ENCODE data around the gene EML1. TPM values are rescaled to one million over a fixed set of nuclear protein-coding genes. Genes with fewer than 3 reads are reported as not detected.
A peak's percentile ranks its signal among the peaks of the same experiment; 100 is the strongest.

EML1 gene
- total RNA-seq, 2 experiments from 2014 or later: 0.91 to 1.2 TPM

DNA sequence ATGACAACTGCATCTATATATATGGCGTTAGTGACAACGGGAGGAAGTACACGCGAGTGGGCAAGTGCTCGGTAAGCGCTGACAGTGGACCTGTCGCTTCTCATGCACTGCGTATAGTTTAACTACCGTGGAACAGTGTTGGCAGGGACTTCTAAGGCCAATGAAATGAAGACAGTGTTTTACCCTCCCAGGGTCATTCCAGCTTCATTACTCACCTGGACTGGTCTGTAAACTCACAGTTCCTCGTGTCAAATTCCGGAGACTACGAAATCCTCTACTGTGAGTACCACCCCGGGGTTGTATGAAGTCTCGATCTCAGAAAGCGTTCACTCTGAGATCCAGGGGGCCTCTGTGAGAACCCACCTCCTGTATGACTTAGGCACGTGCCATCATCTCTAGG, 142.8 kb downstream of the EML1 start:
- Mint-ChIP-seq H3K27me3 (ENCODE audit: low read depth) (no peaks in the 10 kb centered on the region), H3K9me3 (no peaks in the 10 kb centered on the region), H3K36me3 (ENCODE audit: low read depth) (no peaks in the 10 kb centered on the region), H3K4me3 (no peak overlapping the region), H3K4me1 (ENCODE audit: low read depth) (peaks cover 3% of the 10 kb centered on the region), H3K27ac (no peak overlapping the region)
- intact Hi-C loops (cut with micrococcal nuclease): no loop called here
- DNase-seq: no peak
- CTCF ChIA-PET: no interaction called here

GRCh38 chr14:99936738-99937474, 143.7 kb downstream of the EML1 start:
- H3K27me3 Mint-ChIP-seq (ENCODE audit: low read depth): no peaks in the 10 kb centered on the region
- no peak for DNase-seq
- intact Hi-C loops (cut with micrococcal nuclease): no loop called here
- H3K4me1 Mint-ChIP-seq (ENCODE audit: low read depth): no peaks in the 10 kb centered on the region
- no peaks in the 10 kb centered on the region for H3K36me3 Mint-ChIP-seq (ENCODE audit: low read depth)
- H3K4me3 Mint-ChIP-seq: no peak overlapping the region
- no peaks in the 10 kb centered on the region for H3K9me3 Mint-ChIP-seq
- H3K27ac Mint-ChIP-seq: no peak overlapping the region
- CTCF ChIA-PET: interaction anchor here (1.1 kb wide), 1 partner anchor 10 kb away, joined by 4 read pairs; no protein-coding TSS in a partner anchor

GRCh38 chr14:99937475-99938244, 144.4 kb downstream of the EML1 start:
- no peaks in the 10 kb centered on the region for H3K36me3 Mint-ChIP-seq (ENCODE audit: low read depth)
- H3K4me3 Mint-ChIP-seq: no peak overlapping the region
- H3K4me1 Mint-ChIP-seq (ENCODE audit: low read depth): no peaks in the 10 kb centered on the region
- no peaks in the 10 kb centered on the region for H3K27me3 Mint-ChIP-seq (ENCODE audit: low read depth)
- DNase-seq: no peak
- intact Hi-C loops (cut with micrococcal nuclease): no loop called here
- CTCF ChIA-PET: interaction anchor here (0.7 to 1.1 kb wide), 2 partner anchors 9 kb away, joined by 3 to 4 read pairs; no protein-coding TSS in a partner anchor
- H3K9me3 Mint-ChIP-seq: no peaks in the 10 kb centered on the region
- H3K27ac Mint-ChIP-seq: no peak overlapping the region

GRCh38 chr14:99938376-99938775, 145.2 kb downstream of the EML1 start:
- Mint-ChIP-seq H3K4me3 (no peak overlapping the region), H3K4me1 (ENCODE audit: low read depth) (no peaks in the 10 kb centered on the region), H3K9me3 (no peaks in the 10 kb centered on the region), H3K27ac (no peak overlapping the region), H3K27me3 (ENCODE audit: low read depth) (no peaks in the 10 kb centered on the region), H3K36me3 (ENCODE audit: low read depth) (no peaks in the 10 kb centered on the region)
- DNase-seq: no peak
- CTCF ChIA-PET: interaction anchor here (0.7 kb wide), 1 partner anchor 8 kb away, joined by 3 read pairs; no protein-coding TSS in a partner anchor
- intact Hi-C loops (cut with micrococcal nuclease): no loop called here

DNA sequence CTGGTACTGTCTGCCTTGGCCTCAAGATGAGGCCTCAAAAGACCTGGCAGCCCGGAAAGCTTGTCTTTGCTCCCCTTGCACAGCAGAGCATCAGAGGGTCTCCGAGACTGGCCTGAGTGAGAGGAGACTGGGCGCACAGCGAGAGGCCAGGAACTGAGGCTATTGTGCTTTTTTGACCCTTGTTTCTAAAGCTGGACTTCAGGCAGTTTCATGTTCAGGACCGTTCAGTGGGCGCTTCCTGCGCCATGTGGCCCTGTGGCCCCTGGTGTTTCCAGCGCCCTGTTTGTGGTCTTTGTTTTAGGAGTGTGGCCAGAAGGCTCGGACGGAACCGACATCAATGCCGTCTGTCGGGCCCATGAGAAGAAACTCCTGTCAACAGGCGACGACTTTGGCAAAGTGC, 145.7 kb downstream of the EML1 start:
- Mint-ChIP-seq H3K27me3 (ENCODE audit: low read depth) (no peaks in the 10 kb centered on the region), H3K4me3 (no peak overlapping the region), H3K9me3 (no peaks in the 10 kb centered on the region), H3K4me1 (ENCODE audit: low read depth) (no peaks in the 10 kb centered on the region), H3K27ac (no peak overlapping the region), H3K36me3 (ENCODE audit: low read depth) (no peaks in the 10 kb centered on the region)
- no peak for DNase-seq
- intact Hi-C loops (cut with micrococcal nuclease): no loop called here
- CTCF ChIA-PET: no interaction called here

- Mint-ChIP-seq H3K36me3 (ENCODE audit: low read depth) (no peaks in the 10 kb centered on the region), H3K9me3 (no peaks in the 10 kb centered on the region), H3K27me3 (ENCODE audit: low read depth) (no peaks in the 10 kb centered on the region), H3K27ac (no peak overlapping the region), H3K4me1 (ENCODE audit: low read depth) (no peaks in the 10 kb centered on the region), H3K4me3 (no peak overlapping the region)
- CTCF ChIA-PET: no interaction called here
- intact Hi-C loops (cut with micrococcal nuclease): no loop called here
- no peak for DNase-seq
Measured at GRCh38 chr14:99939421-99939820, 146.2 kb downstream of the EML1 start.

GRCh38 chr14:99940064-99940463, 146.9 kb downstream of the EML1 start:
- Mint-ChIP-seq H3K4me1 (ENCODE audit: low read depth) (no peaks in the 10 kb centered on the region), H3K27me3 (ENCODE audit: low read depth) (no peaks in the 10 kb centered on the region), H3K9me3 (no peaks in the 10 kb centered on the region), H3K4me3 (no peak overlapping the region), H3K36me3 (ENCODE audit: low read depth) (no peaks in the 10 kb centered on the region), H3K27ac (no peak overlapping the region)
- intact Hi-C loops (cut with micrococcal nuclease): no loop called here
- DNase-seq: no peak
- CTCF ChIA-PET: no interaction called here

DNA sequence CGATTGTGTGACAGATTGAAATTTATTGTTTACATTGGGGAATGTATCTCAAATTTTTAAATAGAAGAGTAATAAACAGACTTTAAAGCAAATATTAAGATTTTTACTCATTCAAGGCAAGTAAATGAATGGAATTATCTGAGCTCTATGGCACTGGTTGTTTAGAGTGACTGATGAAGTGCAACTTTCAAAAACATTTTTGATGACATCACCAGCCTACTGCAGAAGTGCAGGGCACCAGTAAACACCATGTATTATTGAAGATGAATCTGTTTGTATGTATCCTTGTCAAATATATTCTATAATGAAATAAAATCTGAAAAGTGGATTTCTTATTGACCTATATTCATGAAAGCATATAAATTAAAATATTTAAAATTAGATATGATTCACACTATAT, 148.0 kb downstream of the EML1 start:
- Mint-ChIP-seq H3K27me3 (ENCODE audit: low read depth) (peaks cover 4% of the 10 kb centered on the region), H3K27ac (no peak overlapping the region), H3K4me1 (ENCODE audit: low read depth) (peaks cover 2% of the 10 kb centered on the region), H3K36me3 (ENCODE audit: low read depth) (no peaks in the 10 kb centered on the region), H3K9me3 (no peaks in the 10 kb centered on the region), H3K4me3 (no peak overlapping the region)
- intact Hi-C loops (cut with micrococcal nuclease): no loop called here
- CTCF ChIA-PET: no interaction called here
- DNase-seq: no peak

DNA sequence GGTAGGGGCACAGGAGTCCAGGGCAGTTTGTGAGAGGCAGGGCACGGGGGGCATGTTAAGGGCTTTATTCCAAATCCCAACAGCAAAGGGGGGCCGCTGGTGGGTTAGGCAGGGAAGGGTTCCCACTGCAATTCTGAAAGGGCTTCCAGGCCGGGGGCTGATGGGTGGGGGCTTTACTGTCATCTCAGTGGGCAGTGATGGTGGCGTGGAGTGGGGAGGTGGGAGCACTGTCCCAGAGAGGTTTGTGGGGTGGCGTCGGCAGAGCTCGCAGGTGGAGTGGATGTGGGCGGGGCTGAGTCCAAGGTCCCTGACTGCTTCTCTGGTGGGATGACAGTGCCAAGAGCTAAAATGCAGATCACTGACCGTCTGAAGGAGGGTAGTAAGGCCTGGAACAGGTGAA, 150.4 kb downstream of the EML1 start:
- Mint-ChIP-seq H3K4me3 (no peak overlapping the region), H3K4me1 (ENCODE audit: low read depth) (peaks cover 14% of the 10 kb centered on the region), H3K27ac (no peak overlapping the region), H3K36me3 (ENCODE audit: low read depth) (no peaks in the 10 kb centered on the region), H3K9me3 (no peaks in the 10 kb centered on the region), H3K27me3 (ENCODE audit: low read depth) (peaks cover 15% of the 10 kb centered on the region)
- CTCF ChIA-PET: no interaction called here
- no peak for DNase-seq
- intact Hi-C loops (cut with micrococcal nuclease): no loop called here

DNA sequence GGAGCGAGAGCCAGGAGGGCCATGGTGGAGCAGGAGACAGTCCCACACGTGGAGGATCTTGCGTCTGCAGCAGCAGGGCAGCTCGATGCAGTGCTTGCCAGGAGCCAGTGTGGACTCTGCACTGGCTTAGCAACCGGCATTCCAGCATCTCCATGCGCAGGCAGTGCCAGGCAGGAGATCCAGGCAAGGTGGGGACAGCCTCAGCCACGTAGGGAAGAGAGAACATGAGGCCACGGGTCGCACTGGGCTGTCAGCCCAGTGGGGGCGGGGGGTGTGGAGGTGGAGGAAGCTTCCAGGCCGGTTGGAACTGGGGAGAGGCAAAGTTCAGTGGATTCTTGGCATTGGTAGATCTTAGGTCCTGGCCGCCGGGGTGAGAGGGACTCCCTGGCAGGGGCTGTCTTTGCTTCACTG, 151.0 kb downstream of the EML1 start:
- intact Hi-C loops (cut with micrococcal nuclease): no loop called here
- DNase-seq: no peak
- Mint-ChIP-seq H3K9me3 (no peaks in the 10 kb centered on the region), H3K4me3 (no peak overlapping the region), H3K27ac (no peak overlapping the region), H3K36me3 (ENCODE audit: low read depth) (no peaks in the 10 kb centered on the region), H3K27me3 (ENCODE audit: low read depth) (peaks cover 16% of the 10 kb centered on the region), H3K4me1 (ENCODE audit: low read depth) (peaks cover 18% of the 10 kb centered on the region)
- CTCF ChIA-PET: interaction anchor here (1.0 kb wide), 1 partner anchor 24 kb away, joined by 3 read pairs; no protein-coding TSS in a partner anchor

DNA sequence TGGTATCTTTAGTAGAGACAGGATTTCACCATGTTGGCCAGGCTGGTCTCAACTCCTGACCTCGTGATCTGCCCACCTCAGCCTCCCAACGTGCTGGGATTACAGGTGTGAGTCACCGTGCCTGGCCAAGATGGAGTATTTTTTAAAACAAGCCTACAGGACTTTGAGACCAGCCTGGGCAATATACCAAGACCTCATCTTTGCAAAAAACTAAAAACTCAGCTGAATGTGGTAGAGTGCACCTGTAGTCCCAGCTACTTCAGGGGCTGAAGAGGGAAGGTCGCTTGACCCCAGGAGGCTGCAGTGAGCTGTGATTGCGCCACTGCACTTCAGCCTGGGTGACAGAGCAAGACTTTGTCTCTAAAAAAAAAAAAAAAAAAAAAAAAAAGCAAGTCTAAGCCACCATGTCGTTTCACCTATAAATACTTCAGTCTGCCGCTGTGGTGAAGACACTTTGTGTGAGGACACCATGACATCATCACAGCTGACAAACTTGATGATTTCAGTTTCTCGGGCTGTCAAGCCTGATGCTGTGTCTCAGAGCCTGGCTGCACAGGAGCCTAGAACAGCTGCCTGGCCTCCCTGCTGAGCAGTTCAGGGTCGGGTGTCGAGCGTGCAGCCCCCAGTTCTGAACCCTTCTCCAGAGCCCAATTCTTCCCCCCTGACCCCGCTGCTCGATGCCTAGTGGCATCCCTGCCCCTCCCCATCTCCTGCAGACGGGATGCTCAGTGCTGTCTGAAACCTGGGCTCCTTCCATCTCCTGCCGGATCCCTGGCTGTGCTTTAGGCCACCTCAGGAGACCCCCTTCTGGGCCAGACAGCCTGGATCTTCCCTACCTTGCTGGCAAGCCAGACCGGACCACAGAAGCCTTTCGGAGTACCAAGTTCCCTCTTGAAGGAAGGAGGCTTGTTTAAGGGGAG, 152.8 kb downstream of the EML1 start:
- Mint-ChIP-seq H3K27ac (no peak overlapping the region), H3K9me3 (no peaks in the 10 kb centered on the region), H3K36me3 (ENCODE audit: low read depth) (no peaks in the 10 kb centered on the region), H3K27me3 (ENCODE audit: low read depth) (peaks cover 16% of the 10 kb centered on the region), H3K4me3 (peak overlapping the region; percentile 18), H3K4me1 (ENCODE audit: low read depth) (peaks cover 21% of the 10 kb centered on the region)
- intact Hi-C loops (cut with micrococcal nuclease): loop anchor here (5.0 kb wide), 1 partner anchor 264 kb away; the partner anchor contains the start of gene CYP46A1
- DNase-seq: peak; percentile 46
- CTCF ChIA-PET: interaction anchor here (0.6 to 2.0 kb wide), 17 partner anchors 8 to 364 kb away, joined by 3 to 9 read pairs (median 3); no protein-coding TSS in a partner anchor

Data from activated naive CD4-positive, alpha-beta T cell treated with anti-CD3 and anti-CD28 coated beads for 36 hours (primary cell).